Pulmonary artery endothelial cell (primary cell): ENCODE results near the gene GAB2. TPM values are rescaled to one million over a fixed set of nuclear protein-coding genes. Genes with fewer than 3 reads are reported as not detected.
A peak's percentile ranks its signal among the peaks of the same experiment; 100 is the strongest.

Experiments used
- DNase-seq: peaks from one replicate; pipeline ENCODE4 v3.0.0-alpha.2; 2011; ENCODE audit warnings: low read depth, low spot score
- total RNA-seq: library from RNA; depleted of rRNA; stranded (reverse); fragments of >200 nt; gene quantifications from 2 replicates; pipeline ENCODE4 v1.2.3, GENCODE V29; 2014

The GAB2 gene
- total RNA-seq, 1 donor from 2014 or later = 19.6 TPM

DNA sequence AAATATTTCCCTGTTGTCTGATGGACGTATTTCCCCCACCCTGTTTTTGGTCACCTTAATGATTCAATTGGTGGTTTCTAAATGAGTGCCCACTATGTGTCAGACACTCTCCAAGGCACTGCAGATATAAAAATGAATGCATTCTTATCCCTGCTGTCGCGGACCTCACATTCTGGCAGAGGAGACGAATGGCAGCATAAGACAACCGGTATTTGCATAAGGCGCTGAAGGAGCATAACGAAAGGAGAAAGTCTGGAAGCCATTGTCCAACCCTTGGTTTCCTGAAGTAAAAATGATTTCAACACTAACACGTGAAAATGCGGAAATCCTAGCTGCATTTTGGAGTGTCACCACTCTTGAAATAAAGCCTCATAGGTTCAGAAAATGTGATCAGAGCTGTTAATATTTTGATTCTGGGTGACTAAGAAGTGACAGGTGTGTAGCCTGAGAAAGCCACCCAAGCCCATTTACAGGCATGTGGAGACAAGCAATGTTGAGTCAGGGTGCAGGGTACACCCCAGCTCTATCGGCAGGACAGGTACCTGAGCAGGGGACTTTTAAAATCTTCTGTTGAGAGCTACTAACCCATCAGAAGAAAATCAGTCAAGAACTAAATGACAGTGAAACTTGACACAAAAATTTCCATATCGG, 10.1 kb upstream of the GAB2 start:
- DNase-seq = no peak

GRCh38 chr11:78426845-78427244, 9.2 kb upstream of the GAB2 start:
- DNase-seq = no peak

DNA sequence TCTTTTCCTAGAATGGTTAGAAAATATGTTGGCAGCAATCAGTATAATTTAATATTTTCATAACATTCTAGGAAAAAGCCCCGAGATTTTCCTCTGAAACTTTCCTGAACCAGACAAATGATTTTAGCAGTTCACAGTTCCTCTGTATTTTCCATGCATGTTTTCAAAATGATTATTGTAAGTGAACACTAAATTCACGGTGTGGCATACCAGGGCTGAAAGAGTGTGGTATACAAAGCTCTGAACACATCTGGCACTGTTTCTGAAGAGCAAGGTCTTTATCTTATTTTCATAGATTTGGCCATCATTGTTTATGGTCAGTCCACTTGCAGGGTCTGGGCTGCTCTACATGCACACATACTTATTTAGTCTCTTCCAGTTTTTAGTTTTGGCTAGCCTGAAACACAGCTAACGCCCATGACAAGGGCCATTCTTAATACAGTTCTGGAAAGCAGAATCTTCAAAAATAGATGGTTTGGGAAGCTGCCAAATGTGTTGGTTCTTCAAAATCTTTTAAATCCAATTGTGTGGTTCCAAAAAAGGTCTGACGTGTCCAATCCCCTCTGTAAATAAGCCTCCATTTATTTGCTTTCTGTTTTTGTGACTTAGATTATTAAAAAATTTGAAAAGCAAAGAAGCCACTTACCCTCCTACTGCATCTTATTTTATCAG, 7.9 kb upstream of the GAB2 start:
- no peak for DNase-seq

DNA sequence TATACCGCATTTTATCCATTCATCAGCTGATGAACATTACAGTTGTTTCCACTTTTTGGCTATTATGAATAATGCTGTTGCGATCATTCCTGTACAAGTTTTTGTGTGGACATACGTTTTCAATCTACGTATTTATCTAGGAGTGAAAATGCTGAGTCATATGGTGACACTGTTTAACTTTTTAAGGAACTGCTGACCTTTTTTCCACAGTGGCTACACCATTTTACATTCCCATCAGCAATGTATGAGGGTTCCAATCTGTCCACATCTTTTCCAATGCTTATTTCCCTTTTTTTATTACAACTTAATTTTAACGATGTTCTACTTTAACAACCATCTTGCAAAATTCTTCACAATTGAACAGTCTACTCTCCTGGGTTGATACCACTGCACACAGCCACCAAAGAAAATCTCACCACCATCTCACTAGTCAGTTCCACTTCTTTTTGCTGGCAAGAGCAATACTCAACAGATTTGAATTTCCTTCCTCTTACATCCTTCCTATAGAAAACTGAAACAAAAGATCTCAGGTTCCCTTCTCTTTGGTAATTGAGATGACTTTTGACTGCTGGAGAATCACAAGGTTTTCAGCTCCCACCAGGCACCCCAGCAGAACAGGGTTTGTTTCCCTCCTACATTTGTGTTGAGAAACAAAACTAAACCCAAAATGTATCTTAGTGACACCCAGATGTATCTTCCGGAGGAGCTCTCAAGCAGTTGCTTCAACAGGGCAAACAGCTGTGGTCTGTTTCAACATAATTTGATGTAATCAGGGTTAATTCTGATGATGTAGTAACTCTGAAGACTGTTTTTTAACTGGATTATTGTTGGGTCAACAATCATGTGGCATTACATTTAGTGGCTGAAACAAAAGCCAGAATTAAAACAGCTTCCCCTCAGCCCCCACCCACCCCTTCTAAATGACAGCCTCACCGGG, 7.0 kb upstream of the GAB2 start:
- no peak for DNase-seq

DNA sequence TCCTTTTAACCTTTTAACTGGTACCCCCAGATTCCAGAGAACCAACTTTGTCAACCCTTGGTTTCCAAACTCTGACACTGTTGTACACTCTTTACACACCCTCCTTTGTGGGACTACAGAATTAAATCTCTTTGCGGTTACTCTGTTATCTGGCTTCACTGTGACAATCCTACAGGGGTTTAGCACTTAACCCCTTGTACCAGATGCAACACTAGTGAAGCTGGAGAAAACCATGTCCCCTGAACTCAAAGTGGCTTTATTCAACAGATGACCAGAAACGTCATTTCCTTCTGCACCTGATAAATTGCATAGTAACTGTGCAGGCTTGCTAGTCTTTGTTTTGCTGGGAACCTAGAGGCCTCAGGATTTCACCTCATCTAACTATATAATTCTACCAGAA, 5.6 kb upstream of the GAB2 start:
- no peak for DNase-seq

DNA sequence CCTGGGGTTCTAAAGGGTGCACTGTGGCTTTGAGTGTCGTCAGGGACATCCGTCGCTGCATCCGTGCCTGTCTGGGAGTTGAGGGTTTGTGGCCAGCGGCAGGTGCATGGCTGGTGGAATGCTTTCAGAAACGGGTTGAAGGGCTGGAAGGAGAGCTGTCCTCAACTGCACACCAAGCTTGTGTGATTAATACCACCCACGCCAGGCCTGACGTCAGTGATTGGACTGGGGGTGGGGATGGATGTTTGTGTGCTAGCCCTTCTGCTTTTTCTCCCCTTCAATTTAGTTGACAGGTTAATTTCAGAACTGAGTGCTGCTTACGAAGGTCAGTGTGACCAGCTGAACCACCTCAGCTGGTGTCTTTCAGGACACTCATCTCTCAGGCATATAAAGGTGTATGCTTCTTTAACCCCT, 3.2 kb upstream of the GAB2 start:
- DNase-seq = no peak

- DNase-seq = peak; percentile 72
Measured at GRCh38 chr11:78420255-78420764, 2.7 kb upstream of the GAB2 start.

DNA sequence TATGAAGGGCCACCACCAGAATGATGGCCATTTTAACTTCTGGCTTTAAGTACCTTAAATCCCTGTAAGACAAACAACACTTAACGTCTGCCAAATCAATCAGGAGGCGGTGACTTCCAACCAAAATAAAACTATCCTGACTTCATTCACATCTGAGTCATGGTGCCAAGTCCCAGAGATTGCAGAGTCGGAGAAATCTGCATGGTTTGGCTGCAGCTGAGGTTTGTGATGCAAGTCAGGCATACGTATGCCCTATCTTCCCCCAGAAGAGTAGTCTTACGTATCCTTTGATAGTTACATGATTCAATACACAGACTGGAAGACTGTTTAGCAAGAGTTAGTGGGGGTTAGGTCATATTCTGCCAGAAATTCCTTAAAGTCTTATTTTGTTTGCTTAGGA, 1.7 kb upstream of the GAB2 start:
- DNase-seq = peak; percentile 72

DNA sequence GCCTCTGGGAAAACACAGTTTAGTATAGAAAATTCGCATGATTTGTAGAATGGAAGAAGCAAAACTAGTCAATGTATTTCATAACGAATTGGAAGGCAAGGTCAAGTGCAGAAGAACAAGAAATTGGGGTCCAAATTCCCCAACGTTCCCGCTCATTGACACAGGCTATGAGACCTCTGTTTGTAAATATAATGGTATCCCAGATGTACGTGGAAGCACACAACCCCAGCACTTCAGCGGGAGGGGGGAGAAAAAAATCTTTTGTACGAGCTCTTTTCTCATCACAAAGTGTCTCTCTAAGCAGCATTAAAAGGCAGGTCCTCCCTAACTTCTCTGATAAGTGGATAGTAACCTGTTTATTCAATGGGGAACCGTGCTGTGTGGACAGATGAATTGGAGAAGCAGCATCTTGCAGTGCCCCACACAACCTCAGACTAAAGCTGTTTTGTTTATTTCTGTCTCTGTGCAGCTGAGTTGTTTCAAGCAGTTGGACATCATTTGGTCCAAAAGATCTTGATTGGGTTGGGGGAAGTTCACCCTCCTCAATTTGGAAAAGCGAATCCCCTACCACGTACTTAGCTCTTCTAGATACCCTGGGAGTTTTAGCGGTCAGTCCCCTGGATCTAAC, 1.1 kb upstream of the GAB2 start:
- no peak for DNase-seq

DNA sequence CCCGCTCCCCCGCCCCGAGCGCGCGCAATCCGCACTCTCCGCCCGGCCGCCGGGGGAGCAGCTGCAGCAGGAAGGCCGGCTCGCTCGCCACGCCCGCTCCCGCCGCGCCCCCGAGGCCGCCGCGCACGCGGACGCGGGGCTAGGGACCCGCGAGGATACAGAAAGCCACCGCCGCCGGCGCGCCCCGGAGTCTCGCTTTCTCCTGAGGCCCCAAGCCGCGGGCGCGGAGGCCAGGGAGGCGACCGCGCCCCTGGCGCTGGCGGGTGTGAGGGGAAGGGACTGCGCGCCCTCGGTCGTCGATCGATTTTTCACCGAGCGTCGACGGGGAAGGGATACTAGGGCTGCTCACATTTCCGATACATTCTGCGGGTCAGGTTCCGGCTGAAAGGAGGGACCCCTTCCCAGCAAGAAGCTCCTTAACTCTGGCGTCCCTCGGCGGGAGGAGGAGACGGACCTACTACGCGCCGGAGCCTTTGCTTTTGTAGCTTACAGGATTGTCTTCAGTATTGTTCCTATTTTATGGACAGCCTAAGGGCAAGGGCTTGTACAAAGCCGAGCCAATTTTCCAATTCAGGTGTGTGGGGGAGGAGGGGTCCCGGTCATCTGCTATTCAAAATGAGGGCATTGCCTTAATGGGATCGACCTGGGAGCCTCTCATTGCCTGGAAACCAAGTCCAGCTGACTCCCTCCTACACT, 416 bp upstream of the GAB2 start:
- DNase-seq = no peak

DNA sequence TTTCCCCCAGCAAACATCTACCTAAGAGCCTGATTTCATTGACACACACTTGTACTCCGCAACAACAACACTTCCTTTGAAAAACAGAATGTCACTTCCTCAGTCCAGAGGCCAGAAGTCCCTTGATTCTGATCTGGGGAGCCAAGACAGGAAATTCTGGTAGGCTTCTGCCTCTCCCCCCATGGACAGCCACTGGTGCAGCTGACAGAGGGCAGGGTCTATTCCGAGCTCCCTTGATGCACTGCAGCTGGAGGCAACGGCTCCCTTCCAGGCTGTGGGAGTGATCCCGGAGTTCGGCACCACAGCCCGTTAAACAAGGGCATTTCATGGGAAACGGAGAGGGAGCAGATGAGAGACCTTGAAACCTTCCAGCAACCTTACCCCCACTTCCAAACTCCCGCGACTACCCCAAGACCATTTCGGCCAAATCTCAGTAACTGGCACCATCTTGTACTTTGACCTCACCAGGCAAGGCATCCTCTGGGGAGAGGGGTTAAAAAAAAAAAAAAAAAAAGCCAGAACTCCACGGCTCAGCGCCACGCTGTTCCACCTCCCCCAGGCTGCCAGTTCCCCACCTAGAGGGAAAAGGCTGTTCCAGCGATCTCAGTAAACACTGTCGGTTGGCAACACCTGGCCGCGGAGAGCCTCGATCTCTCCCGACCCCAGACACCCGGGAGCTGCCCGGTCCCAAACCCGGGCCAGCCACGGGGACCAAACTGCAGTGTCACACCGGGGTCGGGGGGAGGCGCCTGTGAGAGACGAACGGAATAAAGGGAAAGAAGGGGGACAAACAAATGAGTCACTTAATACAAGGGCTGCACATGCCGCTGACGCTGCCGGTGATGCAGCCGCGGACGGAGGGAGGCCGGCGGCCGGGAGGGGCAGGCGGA, 1.1 kb downstream of the GAB2 start:
- DNase-seq = peak; percentile 72

DNA sequence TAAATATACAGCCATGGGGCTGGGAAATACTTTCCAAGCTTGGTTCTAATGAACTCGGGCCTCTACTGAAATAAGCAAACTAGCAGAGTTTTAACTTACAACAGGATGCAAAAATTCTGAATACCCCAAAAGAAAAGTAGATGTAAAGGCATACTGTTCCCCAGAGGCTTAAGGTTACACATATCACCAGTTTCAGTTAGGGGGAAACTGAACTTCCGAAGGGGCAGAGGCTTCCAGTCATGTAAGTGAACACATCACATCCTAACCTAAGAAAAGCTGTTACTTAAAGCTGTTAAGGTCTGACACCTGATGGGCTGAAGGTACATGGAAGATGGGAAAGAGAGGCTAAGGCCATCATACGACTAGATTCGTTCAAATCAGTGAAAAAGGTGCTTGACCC, 2.3 kb downstream of the GAB2 start:
- no peak for DNase-seq

DNA sequence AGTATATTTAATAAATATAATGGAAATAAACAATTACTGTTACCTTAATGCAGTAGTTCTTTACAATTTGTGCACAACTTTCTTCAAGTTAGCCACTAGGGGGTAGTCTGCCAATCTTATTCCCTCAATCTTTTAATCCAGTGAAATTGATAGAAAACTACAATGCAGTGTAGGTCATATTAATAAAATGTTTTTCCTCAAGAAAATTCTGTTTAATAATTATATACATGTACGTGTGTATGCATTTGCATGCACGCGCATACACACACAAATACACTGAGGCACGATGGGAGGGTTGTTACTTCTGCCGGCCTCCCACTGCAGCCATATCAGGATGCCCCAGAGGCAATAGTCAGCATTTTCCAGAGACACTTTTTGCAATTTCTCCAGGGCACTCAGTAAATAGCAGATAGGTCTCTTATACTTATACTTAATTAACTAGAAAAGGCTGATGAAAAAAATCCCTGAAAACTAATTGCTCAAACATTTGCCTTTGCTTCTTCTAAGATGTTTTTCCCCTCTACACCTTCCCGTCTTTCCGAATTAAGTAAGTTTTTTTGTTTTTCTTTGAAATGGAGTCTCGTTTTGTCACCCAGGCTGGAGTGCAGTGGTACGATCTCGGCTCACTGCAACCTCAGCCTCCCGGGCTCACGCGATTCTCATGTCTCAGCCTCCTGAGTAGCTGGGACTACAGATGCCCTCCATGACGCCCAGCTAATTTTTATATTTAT, 3.1 kb downstream of the GAB2 start:
- no peak for DNase-seq

- no peak for DNase-seq
Measured at GRCh38 chr11:78408619-78409018, 9.0 kb downstream of the GAB2 start.

- DNase-seq = no peak
Measured at GRCh38 chr11:78406568-78407196, 10.9 kb downstream of the GAB2 start.

DNA sequence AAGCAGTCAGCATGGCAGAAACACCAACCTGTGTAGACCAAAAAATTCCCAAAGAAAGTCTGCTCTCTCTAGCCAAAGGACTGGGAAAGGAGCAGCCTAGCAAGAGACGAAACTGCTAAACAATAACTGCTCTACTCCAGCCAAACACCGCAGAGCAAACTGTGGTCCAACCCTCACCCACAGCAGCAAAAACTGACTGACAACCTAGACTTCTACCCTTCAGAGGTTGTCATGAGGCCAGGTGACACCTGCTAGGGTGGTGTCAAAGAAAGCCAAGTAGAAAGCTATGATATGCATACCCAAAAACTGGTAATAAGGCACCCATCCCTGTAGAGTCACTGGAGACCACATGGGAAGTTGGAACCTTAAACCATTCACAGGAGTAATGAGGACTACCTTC, 11.8 kb downstream of the GAB2 start:
- no peak for DNase-seq

DNA sequence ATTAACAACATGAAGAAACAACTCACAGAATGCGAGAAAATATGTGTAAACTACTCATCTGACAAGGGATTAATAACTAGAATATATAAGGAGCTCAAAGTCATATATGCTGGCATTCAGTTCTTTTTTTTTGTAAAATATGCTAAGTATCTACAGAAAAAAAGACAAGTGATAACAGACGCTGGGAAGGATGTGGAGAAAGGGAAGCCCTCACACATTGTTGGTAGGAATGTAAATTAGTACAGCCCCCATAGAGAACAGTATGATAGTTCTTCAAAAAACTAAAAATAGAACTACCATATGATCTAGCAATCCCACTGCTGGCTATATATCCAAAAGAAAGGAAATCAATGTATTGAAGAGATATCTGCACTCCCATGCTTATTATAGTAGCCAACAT, 13.8 kb downstream of the GAB2 start:
- DNase-seq = no peak

DNA sequence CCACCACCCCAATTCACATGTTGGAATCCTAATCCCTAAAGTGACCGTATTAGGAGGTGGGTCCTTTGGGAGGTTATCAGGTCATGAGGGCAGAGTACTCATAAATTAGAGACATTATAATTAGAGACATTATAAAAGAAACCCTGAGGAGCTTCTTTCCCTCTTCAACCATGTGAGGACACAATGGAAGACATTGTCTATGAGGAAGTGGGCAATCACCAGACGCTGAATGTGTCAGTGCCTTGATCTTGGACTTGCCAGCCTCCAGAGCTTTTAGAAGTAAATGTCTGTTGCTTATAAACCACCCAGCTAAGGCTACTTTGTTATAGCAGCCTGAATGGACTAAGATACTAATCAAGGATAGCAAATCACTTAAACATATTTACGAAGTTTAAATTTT, 14.8 kb downstream of the GAB2 start:
- no peak for DNase-seq

GRCh38 chr11:78400702-78401101, 16.9 kb downstream of the GAB2 start:
- DNase-seq = no peak
